HG03521 (cell line): Measurements from ENCODE around the gene RETN.
A peak's percentile ranks its signal among the peaks of the same experiment; 100 is the strongest.

Source experiments
- ATAC-seq: cut with Tn5 transposase; IDR thresholded peaks from one replicate; pipeline ENCODE4 v1.9.1; 2021; ENCODE audit warnings: mild to moderate bottlenecking, moderate library complexity; ENCODE audit not compliant: unreplicated experiment

The RETN gene

GRCh38 chr19:7705387-7706187 is 36.7 kb downstream of the RETN start:
- ATAC-seq, result peak; percentile 33

- ATAC-seq, result no peak
Measured at GRCh38 chr19:7706188-7706954, 37.5 kb downstream of the RETN start.

GRCh38 chr19:7706955-7707456 is 38.2 kb downstream of the RETN start:
- no peak for ATAC-seq

- no peak for ATAC-seq
Measured at GRCh38 chr19:7709932-7710460, 41.1 kb downstream of the RETN start.

- ATAC-seq, result no peak
Measured at GRCh38 chr19:7710616-7711015, 41.8 kb downstream of the RETN start.

GRCh38 chr19:7715671-7716070 is 46.8 kb downstream of the RETN start:
- ATAC-seq, result no peak

- ATAC-seq, result no peak
Measured at GRCh38 chr19:7716762-7717161, 47.9 kb downstream of the RETN start.

GRCh38 chr19:7718668-7719067 is 49.8 kb downstream of the RETN start:
- ATAC-seq, result no peak
